NCI-H345 treated with DMSO at 0.1 percent for 48 hours (cell line): ENCODE measurements around the gene CPSF7.
"Not testable (repeated sequence)": the region's sequence is repeated elsewhere in the genome, so short reads cannot be mapped to it uniquely, and the experiment has no call there.

Experiments used
- DNase-seq: peaks from one replicate; lab custom pipeline; 2025; ENCODE audit not compliant: unreplicated experiment; lab: John Stamatoyannopoulos, UW

CPSF7 gene

GRCh38 chr11:61442616-61443015, 12.8 kb upstream of the CPSF7 start:
- DNase-seq: no peak

- no peak for DNase-seq
Measured at GRCh38 chr11:61439615-61440014, 9.8 kb upstream of the CPSF7 start.

- no peak for DNase-seq
Measured at GRCh38 chr11:61437496-61437895, 7.7 kb upstream of the CPSF7 start.

GRCh38 chr11:61430839-61431238, 1.1 kb upstream of the CPSF7 start:
- DNase-seq: not testable (repeated sequence)

- peak; percentile 43 for DNase-seq
Measured at GRCh38 chr11:61429346-61429690, 457 bp downstream of the CPSF7 start.

GRCh38 chr11:61425367-61426131, 4.2 kb downstream of the CPSF7 start:
- no peak for DNase-seq

GRCh38 chr11:61422226-61422625, 7.5 kb downstream of the CPSF7 start:
- no peak for DNase-seq

- DNase-seq: no peak
Measured at GRCh38 chr11:61418136-61418535, 11.6 kb downstream of the CPSF7 start.

GRCh38 chr11:61417670-61418069, 12.1 kb downstream of the CPSF7 start:
- DNase-seq: no peak

GRCh38 chr11:61416941-61417340, 12.8 kb downstream of the CPSF7 start:
- no peak for DNase-seq

- no peak for DNase-seq
Measured at GRCh38 chr11:61415381-61415780, 14.4 kb downstream of the CPSF7 start.

GRCh38 chr11:61414547-61414946, 15.2 kb downstream of the CPSF7 start:
- no peak for DNase-seq

- DNase-seq: no peak
Measured at GRCh38 chr11:61413496-61413895, 16.3 kb downstream of the CPSF7 start.

GRCh38 chr11:61411589-61411988, 18.2 kb downstream of the CPSF7 start:
- no peak for DNase-seq

GRCh38 chr11:61406991-61407728, 22.6 kb downstream of the CPSF7 start:
- DNase-seq: no peak

- DNase-seq: no peak
Measured at GRCh38 chr11:61406067-61406466, 23.7 kb downstream of the CPSF7 start.

- DNase-seq: no peak
Measured at GRCh38 chr11:61404641-61405040, 25.1 kb downstream of the CPSF7 start.

- DNase-seq: no peak
Measured at GRCh38 chr11:61404103-61404502, 25.7 kb downstream of the CPSF7 start.

- no peak for DNase-seq
Measured at GRCh38 chr11:61403658-61404057, 26.1 kb downstream of the CPSF7 start.

GRCh38 chr11:61401573-61401972, 28.2 kb downstream of the CPSF7 start:
- DNase-seq: no peak

GRCh38 chr11:61401173-61401572, 28.6 kb downstream of the CPSF7 start:
- no peak for DNase-seq

- no peak for DNase-seq
Measured at GRCh38 chr11:61392981-61393595, 36.7 kb downstream of the CPSF7 start.
